HEK293T (cell line): Measurements from ENCODE around the gene FBXL17.

ENCODE experiments used
- ARNT ChIP-seq: fragments of 450-650 bp; IDR thresholded peaks from 2 replicates; pipeline ENCODE4 v1.6.1; 2017; ENCODE audit warnings: mild to moderate bottlenecking
- BHLHE40 ChIP-seq: fragments of 450-650 bp; IDR thresholded peaks from 2 replicates; pipeline ENCODE4 v1.6.1; 2016; ENCODE audit warnings: mild to moderate bottlenecking, moderate library complexity, borderline replicate concordance
- ELF4 ChIP-seq: fragments of 450-650 bp; IDR thresholded peaks from 2 replicates; pipeline ENCODE4 v1.6.1; 2017; ENCODE audit warnings: antibody characterized with exemption
- FOXA1 ChIP-seq: fragments of 450-650 bp; IDR thresholded peaks from 2 replicates; pipeline ENCODE4 v1.6.1; 2016; ENCODE audit warnings: mild to moderate bottlenecking
- FOXK2 ChIP-seq: fragments of 450-650 bp; IDR thresholded peaks from 2 replicates; pipeline ENCODE4 v1.6.1; 2016; ENCODE audit warnings: mild to moderate bottlenecking
- FOXM1 ChIP-seq: fragments of 450-650 bp; IDR thresholded peaks from 2 replicates; pipeline ENCODE4 v1.6.1; 2017; ENCODE audit warnings: mild to moderate bottlenecking, borderline replicate concordance
- HDGF ChIP-seq: fragments of 450-650 bp; IDR thresholded peaks from 2 replicates; pipeline ENCODE4 v1.6.1; 2017; ENCODE audit warnings: antibody characterized with exemption, borderline replicate concordance
- L3MBTL2 ChIP-seq: fragments of 450-650 bp; conservative IDR thresholded peaks from 2 replicates; pipeline ENCODE4 v1.6.1; 2016; ENCODE audit warnings: mild to moderate bottlenecking
- LEF1 ChIP-seq: fragments of 450-650 bp; IDR thresholded peaks from 2 replicates; pipeline ENCODE4 v1.6.1; 2017; ENCODE audit warnings: mild to moderate bottlenecking, borderline replicate concordance
- SP1 ChIP-seq: fragments of 450-650 bp; IDR thresholded peaks from 2 replicates; pipeline ENCODE4 v1.6.1; 2017
- SUZ12 ChIP-seq: fragments of 450-650 bp; IDR thresholded peaks from 2 replicates; pipeline ENCODE4 v1.6.1; 2016; ENCODE audit warnings: mild to moderate bottlenecking
- ZNF384 ChIP-seq: fragments of 450-650 bp; IDR thresholded peaks from 2 replicates; pipeline ENCODE4 v1.6.1; 2016
- TF ChIP-seq, protein P1 (sequence below): fragments of 450-650 bp; IDR thresholded peaks from 2 replicates; pipeline ENCODE4 v1.6.1; 2016

DNA sequence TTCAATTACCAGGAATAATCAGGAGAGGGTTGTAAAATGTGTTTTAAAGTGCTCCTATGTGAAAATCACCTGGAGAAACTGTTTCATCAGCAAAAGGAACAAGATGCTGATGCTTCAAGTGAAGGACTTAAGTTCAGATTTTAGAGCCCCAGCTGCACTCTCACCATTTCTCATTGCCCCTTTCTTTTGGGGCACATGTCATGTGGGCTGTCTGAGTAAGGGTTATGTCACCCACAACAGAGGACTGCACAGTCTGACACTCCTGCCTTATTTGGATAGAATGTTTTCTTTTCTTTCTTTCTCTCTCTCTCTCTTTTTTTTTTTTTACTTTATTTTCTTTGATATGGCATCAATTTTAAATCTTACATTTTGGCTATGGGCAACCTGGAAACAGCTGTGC is 507.1 kb downstream of the FBXL17 start:
- TF ChIP-seq FOXK2 (no peak), SUZ12 (no peak), SP1 (no peak), FOXM1 (no peak), FOXA1 (no peak), ELF4 (no peak), ZNF384 (no peak), HDGF (no peak), ARNT (no peak), BHLHE40 (no peak), LEF1 (no peak), L3MBTL2 (no peak)
- TF ChIP-seq, protein P1, sequence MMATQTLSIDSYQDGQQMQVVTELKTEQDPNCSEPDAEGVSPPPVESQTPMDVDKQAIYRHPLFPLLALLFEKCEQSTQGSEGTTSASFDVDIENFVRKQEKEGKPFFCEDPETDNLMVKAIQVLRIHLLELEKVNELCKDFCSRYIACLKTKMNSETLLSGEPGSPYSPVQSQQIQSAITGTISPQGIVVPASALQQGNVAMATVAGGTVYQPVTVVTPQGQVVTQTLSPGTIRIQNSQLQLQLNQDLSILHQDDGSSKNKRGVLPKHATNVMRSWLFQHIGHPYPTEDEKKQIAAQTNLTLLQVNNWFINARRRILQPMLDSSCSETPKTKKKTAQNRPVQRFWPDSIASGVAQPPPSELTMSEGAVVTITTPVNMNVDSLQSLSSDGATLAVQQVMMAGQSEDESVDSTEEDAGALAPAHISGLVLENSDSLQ = no peak
